Measurements from ENCODE around the gene RELN.

DNA sequence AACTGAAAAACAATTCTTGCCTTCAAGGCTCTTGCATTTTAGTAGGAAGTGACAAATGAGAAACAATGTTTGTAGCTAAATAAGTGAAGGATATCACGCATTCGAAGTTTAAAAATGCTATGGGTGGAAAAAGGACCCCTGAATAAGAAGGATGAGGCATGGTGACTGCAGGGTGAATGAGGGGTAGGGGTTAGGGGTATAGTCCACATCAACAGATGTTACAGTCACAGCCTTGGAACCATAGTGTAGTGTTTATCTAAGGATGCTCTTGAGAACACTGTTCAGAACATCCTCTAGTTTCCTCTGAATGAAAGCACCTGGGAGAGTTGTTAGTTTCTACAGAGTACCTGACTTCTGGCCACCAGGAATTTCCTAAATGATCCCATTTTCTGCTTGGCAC is 157.0 kb downstream of the RELN start:
- TF ChIP-seq ZFP3 (CRISPR knock-in tag; IDR thresholded peaks at IDR 0.05) (no peak), ARNTL (CRISPR knock-in tag; IDR thresholded peaks at IDR 0.05; ENCODE audit: borderline replicate concordance, low read depth) (no peak), CSDC2 (CRISPR knock-in tag; IDR thresholded peaks at IDR 0.05) (no peak), RARB (CRISPR knock-in tag; IDR thresholded peaks at IDR 0.05) (no peak), TCF4 (CRISPR knock-in tag; IDR thresholded peaks at IDR 0.05; ENCODE audit: borderline replicate concordance) (no peak), GLIS3 (CRISPR knock-in tag; IDR thresholded peaks at IDR 0.05) (no peak), ZNF565 (CRISPR knock-in tag; conservative IDR thresholded peaks at IDR 0.05; ENCODE audit: low read depth) (no peak), OSR1 (CRISPR knock-in tag; IDR thresholded peaks at IDR 0.05) (no peak), PPARA (CRISPR knock-in tag; IDR thresholded peaks at IDR 0.05; ENCODE audit: borderline replicate concordance) (no peak), ZFP30 (CRISPR knock-in tag; IDR thresholded peaks at IDR 0.05) (no peak)
- TF ChIP-seq, protein P1, sequence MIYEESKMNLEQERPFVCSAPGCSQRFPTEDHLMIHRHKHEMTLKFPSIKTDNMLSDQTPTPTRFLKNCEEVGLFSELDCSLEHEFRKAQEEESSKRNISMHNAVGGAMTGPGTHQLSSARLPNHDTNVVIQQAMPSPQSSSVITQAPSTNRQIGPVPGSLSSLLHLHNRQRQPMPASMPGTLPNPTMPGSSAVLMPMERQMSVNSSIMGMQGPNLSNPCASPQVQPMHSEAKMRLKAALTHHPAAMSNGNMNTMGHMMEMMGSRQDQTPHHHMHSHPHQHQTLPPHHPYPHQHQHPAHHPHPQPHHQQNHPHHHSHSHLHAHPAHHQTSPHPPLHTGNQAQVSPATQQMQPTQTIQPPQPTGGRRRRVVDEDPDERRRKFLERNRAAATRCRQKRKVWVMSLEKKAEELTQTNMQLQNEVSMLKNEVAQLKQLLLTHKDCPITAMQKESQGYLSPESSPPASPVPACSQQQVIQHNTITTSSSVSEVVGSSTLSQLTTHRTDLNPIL (CRISPR knock-in tag; IDR thresholded peaks at IDR 0.05; ENCODE audit: low read depth), result no peak
- TF ChIP-seq, protein P2, sequence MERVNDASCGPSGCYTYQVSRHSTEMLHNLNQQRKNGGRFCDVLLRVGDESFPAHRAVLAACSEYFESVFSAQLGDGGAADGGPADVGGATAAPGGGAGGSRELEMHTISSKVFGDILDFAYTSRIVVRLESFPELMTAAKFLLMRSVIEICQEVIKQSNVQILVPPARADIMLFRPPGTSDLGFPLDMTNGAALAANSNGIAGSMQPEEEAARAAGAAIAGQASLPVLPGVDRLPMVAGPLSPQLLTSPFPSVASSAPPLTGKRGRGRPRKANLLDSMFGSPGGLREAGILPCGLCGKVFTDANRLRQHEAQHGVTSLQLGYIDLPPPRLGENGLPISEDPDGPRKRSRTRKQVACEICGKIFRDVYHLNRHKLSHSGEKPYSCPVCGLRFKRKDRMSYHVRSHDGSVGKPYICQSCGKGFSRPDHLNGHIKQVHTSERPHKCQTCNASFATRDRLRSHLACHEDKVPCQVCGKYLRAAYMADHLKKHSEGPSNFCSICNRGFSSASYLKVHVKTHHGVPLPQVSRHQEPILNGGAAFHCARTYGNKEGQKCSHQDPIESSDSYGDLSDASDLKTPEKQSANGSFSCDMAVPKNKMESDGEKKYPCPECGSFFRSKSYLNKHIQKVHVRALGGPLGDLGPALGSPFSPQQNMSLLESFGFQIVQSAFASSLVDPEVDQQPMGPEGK (CRISPR knock-in tag; IDR thresholded peaks at IDR 0.05; ENCODE audit: borderline replicate concordance), result no peak
- TF ChIP-seq, protein P3, sequence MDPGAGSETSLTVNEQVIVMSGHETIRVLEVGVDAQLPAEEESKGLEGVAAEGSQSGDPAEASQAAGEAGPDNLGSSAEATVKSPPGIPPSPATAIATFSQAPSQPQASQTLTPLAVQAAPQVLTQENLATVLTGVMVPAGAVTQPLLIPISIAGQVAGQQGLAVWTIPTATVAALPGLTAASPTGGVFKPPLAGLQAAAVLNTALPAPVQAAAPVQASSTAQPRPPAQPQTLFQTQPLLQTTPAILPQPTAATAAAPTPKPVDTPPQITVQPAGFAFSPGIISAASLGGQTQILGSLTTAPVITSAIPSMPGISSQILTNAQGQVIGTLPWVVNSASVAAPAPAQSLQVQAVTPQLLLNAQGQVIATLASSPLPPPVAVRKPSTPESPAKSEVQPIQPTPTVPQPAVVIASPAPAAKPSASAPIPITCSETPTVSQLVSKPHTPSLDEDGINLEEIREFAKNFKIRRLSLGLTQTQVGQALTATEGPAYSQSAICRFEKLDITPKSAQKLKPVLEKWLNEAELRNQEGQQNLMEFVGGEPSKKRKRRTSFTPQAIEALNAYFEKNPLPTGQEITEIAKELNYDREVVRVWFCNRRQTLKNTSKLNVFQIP (CRISPR knock-in tag; IDR thresholded peaks at IDR 0.05; ENCODE audit: borderline replicate concordance, low read depth), result no peak

Measured in SK-N-SH treated with all-trans-retinoic acid at 6 μM for 48 hours (cell line).